Transverse colon (tissue), 4 donors: ENCODE results near the gene UBFD1. TPM values are rescaled to one million over a fixed set of nuclear protein-coding genes. Genes with fewer than 3 reads are reported as not detected.

Experiments used
- DNase-seq: peaks from one replicate; pipeline ENCODE4 v3.0.0-alpha.2; 2019
- H3K27ac ChIP-seq, 4 donors: fragments of 200-600 bp; sonication (generic); 2 replicates each; pipeline ENCODE4 v1.5.1; 2016 to 2018; ENCODE audit warnings: inconsistent platforms in 4 of 4
- H3K27me3 ChIP-seq: fragments of 200-600 bp; sonication (generic); 2 replicates; pipeline ENCODE4 v1.5.1; 2017; ENCODE audit warnings: inconsistent platforms
- H3K36me3 ChIP-seq, 4 donors: fragments of 200-600 bp; sonication (generic); 2 replicates each; pipeline ENCODE4 v1.5.1; 2017 to 2019; ENCODE audit warnings: inconsistent platforms in 4 of 4
- H3K4me1 ChIP-seq, 4 donors: fragments of 200-600 bp; sonication (generic); 2 replicates each; pipeline ENCODE4 v1.5.1; 2017 to 2020; ENCODE audit warnings: inconsistent platforms in 4 of 4
- H3K4me3 ChIP-seq, 4 donors: fragments of 200-600 bp; sonication (generic); 1 replicate in 1 of 4; 2 replicates in 3 of 4; pipeline versions ENCODE4 v1.5.1 to v1.6.1; 2017 to 2019; ENCODE audit warnings: inconsistent platforms in 4 of 4
- H3K9me3 ChIP-seq, 2 donors: fragments of 200-600 bp; sonication (generic); 2 replicates each; pipeline ENCODE4 v1.5.1; 2017 to 2019; ENCODE audit warnings: inconsistent platforms in 2 of 2
- EP300 ChIP-seq: sonication (generic); formaldehyde crosslinking; IDR thresholded peaks from one replicate; pipeline ENCODE4 v1.6.1; 2017; ENCODE audit warnings: antibody characterized with exemption, low read depth
- POLR2A ChIP-seq: fragments of 450-650 bp; IDR thresholded peaks from one replicate; pipeline ENCODE4 v1.6.1; 2016; ENCODE audit warnings: antibody characterized with exemption, mild to moderate bottlenecking, moderate library complexity
- POLR2AphosphoS5 ChIP-seq, 3 donors: sonication (generic); formaldehyde crosslinking; IDR thresholded peaks; one replicate each; pipeline ENCODE4 v1.6.1; 2016; ENCODE audit warnings: antibody characterized with exemption in 3 of 3
- WGBS, 2 donors: methylation state at CpG; one replicate each; pipeline ENCODE4 v1.1.5; 2018; ENCODE audit warnings: low coverage in 1 of 2; 5-methylcytosine and 5-hydroxymethylcytosine counted together
- in situ Hi-C, 4 donors: fragments of 200-750 bp; cut with MboI; loops; one replicate each; pipeline versions ENCODE4 v1.15.0 to v1.15.1; 2017; ENCODE audit warnings: low sequenced_read_pairs in 3 of 4, low pct_ligation_motif_present in 1 of 4, low pct_unique_long_range_greater_than_20kb in 1 of 4
- intact Hi-C: fragments of 100-400 bp; cut with DNase I; formaldehyde crosslinking; loops from one replicate; pipeline ENCODE4 v1.15.1; 2023; ENCODE audit warnings: low total_unique reads
- total RNA-seq, 4 donors: library from RNA; depleted of rRNA; stranded (reverse); fragments of >200 nt; gene quantifications; one replicate each; pipeline ENCODE4 v1.1.0, GENCODE V29; 2016
- TF ChIP-seq, protein P1 (sequence below), 5 experiments: fragments of 200-600 bp in 3 of 5; fragments of 450-650 bp in 2 of 5; sonication (generic) in 3 of 5; IDR thresholded peaks; 1 replicate in 2 of 5; 2 replicates in 3 of 5; pipeline ENCODE4 v1.5.1; 2016 to 2017; ENCODE audit warnings: antibody characterized with exemption in 5 of 5, inconsistent platforms in 3 of 5, mild to moderate bottlenecking in 2 of 5, moderate library complexity in 1 of 5

Gene UBFD1
- total RNA-seq, 4 donors from 2014 or later: 34.3 to 186 (median 80.6) TPM

DNA sequence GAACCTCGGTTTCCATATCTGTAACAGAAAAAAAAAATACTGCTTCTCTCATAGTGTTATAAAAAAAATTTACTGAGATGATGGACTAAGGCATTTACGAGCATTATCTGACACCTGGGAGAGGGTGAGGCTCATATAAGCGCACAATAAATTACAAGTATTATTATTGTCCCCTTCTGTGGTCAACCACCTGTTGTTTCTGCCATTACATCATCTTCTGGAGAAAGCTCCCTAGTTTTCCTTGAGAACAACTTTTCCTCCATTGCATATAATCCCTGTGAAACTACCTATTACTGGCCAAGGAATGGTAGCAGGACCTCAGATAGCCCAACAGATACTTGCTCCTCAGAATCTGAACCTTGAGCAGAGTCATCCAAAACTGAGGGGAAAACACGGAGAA, 35.6 kb upstream of the UBFD1 start:
- no peak for DNase-seq
- Histone ChIP-seq H3K4me1 (peaks cover 0 to 3% (median 0%) of the 10 kb centered on the region in 4 donors), H3K36me3 (peaks cover 0 to 18% (median 0%) of the 10 kb centered on the region in 4 donors), H3K27ac (no peak overlapping the region), H3K9me3 (no peaks in the 10 kb centered on the region), H3K27me3 (no peaks in the 10 kb centered on the region), H3K4me3 (no peak overlapping the region)
- TF ChIP-seq, protein P1, sequence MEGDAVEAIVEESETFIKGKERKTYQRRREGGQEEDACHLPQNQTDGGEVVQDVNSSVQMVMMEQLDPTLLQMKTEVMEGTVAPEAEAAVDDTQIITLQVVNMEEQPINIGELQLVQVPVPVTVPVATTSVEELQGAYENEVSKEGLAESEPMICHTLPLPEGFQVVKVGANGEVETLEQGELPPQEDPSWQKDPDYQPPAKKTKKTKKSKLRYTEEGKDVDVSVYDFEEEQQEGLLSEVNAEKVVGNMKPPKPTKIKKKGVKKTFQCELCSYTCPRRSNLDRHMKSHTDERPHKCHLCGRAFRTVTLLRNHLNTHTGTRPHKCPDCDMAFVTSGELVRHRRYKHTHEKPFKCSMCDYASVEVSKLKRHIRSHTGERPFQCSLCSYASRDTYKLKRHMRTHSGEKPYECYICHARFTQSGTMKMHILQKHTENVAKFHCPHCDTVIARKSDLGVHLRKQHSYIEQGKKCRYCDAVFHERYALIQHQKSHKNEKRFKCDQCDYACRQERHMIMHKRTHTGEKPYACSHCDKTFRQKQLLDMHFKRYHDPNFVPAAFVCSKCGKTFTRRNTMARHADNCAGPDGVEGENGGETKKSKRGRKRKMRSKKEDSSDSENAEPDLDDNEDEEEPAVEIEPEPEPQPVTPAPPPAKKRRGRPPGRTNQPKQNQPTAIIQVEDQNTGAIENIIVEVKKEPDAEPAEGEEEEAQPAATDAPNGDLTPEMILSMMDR (IDR thresholded peaks at IDR 0.05): no peak
- TF ChIP-seq EP300: no peak
- no peak for TF ChIP-seq POLR2AphosphoS5 (IDR thresholded peaks at IDR 0.05)
- intact Hi-C loops (no loop called here), in situ Hi-C loops (no loop called here)
- WGBS, 2 donors: 94 to 95% methylated on average over 4 of the region's 4 CpGs

DNA sequence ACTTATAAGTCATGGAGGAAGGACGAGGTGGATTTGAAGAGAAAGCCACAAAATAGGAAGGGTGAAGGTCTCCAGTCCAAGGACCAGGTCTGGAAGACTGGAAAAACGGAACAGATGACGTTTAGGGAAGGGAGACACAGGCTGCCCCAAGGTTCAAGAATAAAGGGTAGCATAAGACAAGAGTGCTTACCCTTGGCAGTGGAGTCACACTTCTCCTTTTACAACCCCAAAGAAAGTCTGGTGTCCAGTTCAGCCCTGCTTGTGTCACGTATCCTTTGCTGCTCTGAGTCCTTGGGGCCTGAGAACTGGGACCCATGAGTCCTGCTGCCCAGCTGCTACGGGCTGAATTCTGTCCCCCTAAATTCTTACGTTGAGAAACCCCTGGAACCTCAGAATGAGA, 34.2 kb upstream of the UBFD1 start:
- intact Hi-C loops: no loop called here
- Histone ChIP-seq H3K4me1 (peaks cover 0 to 3% (median 0%) of the 10 kb centered on the region in 4 donors), H3K9me3 (no peaks in the 10 kb centered on the region), H3K36me3 (peaks cover 0 to 23% (median 0%) of the 10 kb centered on the region in 4 donors), H3K4me3 (no peak overlapping the region), H3K27me3 (no peaks in the 10 kb centered on the region), H3K27ac (peak overlapping the region in 1 of 4 donors; percentile 12)
- no peak for DNase-seq
- no peak for TF ChIP-seq EP300
- TF ChIP-seq POLR2AphosphoS5 (IDR thresholded peaks at IDR 0.05): no peak
- TF ChIP-seq, protein P1 (IDR thresholded peaks at IDR 0.05): no peak
- in situ Hi-C loops: no loop called here
- 82 to 83% methylated on average over 2 to 6 of the region's 6 CpGs for WGBS, 2 donors

DNA sequence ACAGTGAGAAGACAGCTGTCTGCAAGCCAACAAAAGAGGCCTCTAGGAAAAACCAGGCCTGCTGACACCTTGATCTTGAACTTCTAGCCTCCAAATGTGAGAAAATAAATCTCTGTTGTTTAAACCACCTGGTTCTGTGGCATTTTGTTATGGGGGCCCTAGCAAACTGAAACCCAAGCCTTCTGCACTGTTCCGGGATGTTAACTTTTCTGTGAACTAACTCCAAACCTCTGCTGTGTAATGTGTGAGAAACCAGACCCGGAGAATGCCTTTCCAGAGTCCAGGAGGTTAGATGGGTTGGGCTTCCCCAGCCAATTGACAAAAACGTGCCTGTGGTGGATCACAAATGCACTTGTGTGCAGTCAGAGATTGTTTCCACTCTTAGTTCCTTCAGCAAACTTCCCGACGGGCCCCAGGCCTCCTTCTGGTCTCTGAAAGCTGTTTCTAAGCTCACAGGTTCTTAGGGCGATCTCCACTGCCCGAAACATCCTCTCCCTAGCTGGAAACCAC, 33.6 kb upstream of the UBFD1 start:
- H3K4me3 ChIP-seq: no peak overlapping the region
- intact Hi-C loops (no loop called here), in situ Hi-C loops (no loop called here)
- no peak for TF ChIP-seq POLR2AphosphoS5 (IDR thresholded peaks at IDR 0.05)
- TF ChIP-seq EP300: no peak
- TF ChIP-seq POLR2A: no peak
- TF ChIP-seq, protein P1 (IDR thresholded peaks at IDR 0.05): no peak
- no peaks in the 10 kb centered on the region for H3K9me3 ChIP-seq
- no peaks in the 10 kb centered on the region for H3K27me3 ChIP-seq
- H3K27ac ChIP-seq: peak overlapping the region in 1 of 4 donors; percentile 12
- H3K36me3 ChIP-seq: peaks cover 0 to 28% (median 2%) of the 10 kb centered on the region in 4 donors
- 84 to 95% methylated on average over 4 to 7 of the region's 7 CpGs for WGBS, 2 donors
- no peak for DNase-seq
- peaks cover 0 to 3% (median 0%) of the 10 kb centered on the region in 4 donors for H3K4me1 ChIP-seq

DNA sequence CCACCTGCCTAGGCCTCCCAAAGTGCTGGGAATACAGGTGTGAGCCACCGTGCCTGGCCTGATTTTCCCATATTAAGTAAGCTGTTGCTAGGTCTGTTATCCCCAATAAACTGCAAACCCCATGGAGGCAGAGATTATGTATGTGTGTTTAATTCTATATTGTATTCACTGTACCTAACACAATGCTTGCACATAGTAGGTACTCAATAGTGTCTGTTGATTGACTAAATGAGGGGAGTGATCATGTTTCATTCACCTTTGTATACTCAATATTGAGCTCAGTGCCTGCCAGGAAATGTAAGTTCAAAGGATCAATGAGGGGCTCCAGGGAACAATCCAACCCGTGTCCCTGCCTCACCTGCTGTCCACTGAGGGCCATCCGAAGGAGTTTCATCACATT, 32.6 kb upstream of the UBFD1 start:
- in situ Hi-C loops: no loop called here
- no peak overlapping the region for H3K27ac ChIP-seq

More for the DNA sequence above, 32.6 kb upstream of the UBFD1 start:
- no peak for DNase-seq
- H3K9me3 ChIP-seq: no peaks in the 10 kb centered on the region
- H3K4me1 ChIP-seq: no peaks in the 10 kb centered on the region
- intact Hi-C loops: no loop called here
- H3K36me3 ChIP-seq: peaks cover 0 to 31% (median 5%) of the 10 kb centered on the region in 4 donors
- WGBS, 2 donors: 91% methylated on average over 3 of the region's 3 CpGs; no CpG with 5 or more reads in 1 of the 2 donors
- TF ChIP-seq EP300: no peak
- no peak for TF ChIP-seq POLR2AphosphoS5 (IDR thresholded peaks at IDR 0.05)
- TF ChIP-seq POLR2A: no peak
- TF ChIP-seq, protein P1 (IDR thresholded peaks at IDR 0.05): no peak
- no peaks in the 10 kb centered on the region for H3K27me3 ChIP-seq
- H3K4me3 ChIP-seq: no peak overlapping the region
